Endothelial cell (in vitro differentiated cells): ENCODE results near the gene NLRP6. TPM values are rescaled to one million over a fixed set of nuclear protein-coding genes. Genes with fewer than 3 reads are reported as not detected.
"Not testable (repeated sequence)": the region's sequence is repeated elsewhere in the genome, so short reads cannot be mapped to it uniquely, and the experiment has no call there.

ENCODE experiments used
- DNase-seq: peaks from one replicate; pipeline ENCODE4 v3.0.0; 2021; ENCODE audit warnings: low spot score
- H3K27ac Mint-ChIP-seq: one replicate; pipeline ENCODE4 v1.8.0; 2021; ENCODE audit warnings: mixed read lengths, inconsistent platforms; ENCODE audit not compliant: unreplicated experiment
- H3K27me3 Mint-ChIP-seq: one replicate; pipeline ENCODE4 v1.8.0; 2021; ENCODE audit warnings: mild to moderate bottlenecking, moderate library complexity, mixed read lengths, inconsistent platforms; ENCODE audit not compliant: unreplicated experiment
- H3K36me3 Mint-ChIP-seq: one replicate; pipeline ENCODE4 v1.8.0; 2021; ENCODE audit warnings: mild to moderate bottlenecking, low read depth, mixed read lengths, inconsistent platforms; ENCODE audit not compliant: unreplicated experiment
- H3K4me1 Mint-ChIP-seq: one replicate; pipeline ENCODE4 v1.8.0; 2021; ENCODE audit warnings: mild to moderate bottlenecking, mixed read lengths, inconsistent platforms; ENCODE audit not compliant: unreplicated experiment
- H3K4me3 Mint-ChIP-seq: one replicate; pipeline ENCODE4 v1.8.0; 2021; ENCODE audit warnings: mild to moderate bottlenecking, mixed read lengths, inconsistent platforms; ENCODE audit not compliant: unreplicated experiment
- H3K9me3 Mint-ChIP-seq: one replicate; pipeline ENCODE4 v1.8.0; 2021; ENCODE audit warnings: mixed read lengths, inconsistent platforms; ENCODE audit not compliant: unreplicated experiment
- total RNA-seq: library from RNA; stranded (reverse); fragmentation: NEBNext Ultra II Directional; extraction: Animal tissue kit (Norgen Biotek cat#: 25700); gene quantifications from one replicate; pipeline ENCODE4 v1.2.1, GENCODE V29; 2021; ENCODE audit not compliant: unreplicated experiment
- TF ChIP-seq, protein P1 (sequence below): fragments of 200-600 bp; sonication (generic); IDR thresholded peaks from one replicate; pipeline ENCODE4 v1.5.0; 2021; ENCODE audit warnings: antibody characterized with exemption; ENCODE audit not compliant: unreplicated experiment

Gene NLRP6
- total RNA-seq, 1 donor from 2014 or later: not detected

DNA sequence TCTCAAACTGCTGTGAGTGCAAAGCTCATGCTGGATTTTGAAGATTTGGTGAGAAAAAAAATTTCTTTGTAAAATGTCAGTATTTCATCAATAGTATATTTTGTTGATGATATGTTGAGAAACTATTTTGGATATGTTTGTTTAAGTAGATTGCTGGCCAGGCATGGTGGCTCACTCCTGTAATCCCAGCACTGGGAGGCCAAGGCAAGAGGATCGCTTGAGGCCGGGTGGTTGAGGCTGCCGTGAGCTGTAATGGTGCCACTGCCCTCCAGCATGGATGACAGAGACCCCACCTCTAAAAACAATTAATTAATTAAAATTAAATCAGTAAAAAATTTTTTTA is 49.3 kb downstream of the NLRP6 start:
- no peaks in the 10 kb centered on the region for H3K9me3 Mint-ChIP-seq
- TF ChIP-seq, protein P1, sequence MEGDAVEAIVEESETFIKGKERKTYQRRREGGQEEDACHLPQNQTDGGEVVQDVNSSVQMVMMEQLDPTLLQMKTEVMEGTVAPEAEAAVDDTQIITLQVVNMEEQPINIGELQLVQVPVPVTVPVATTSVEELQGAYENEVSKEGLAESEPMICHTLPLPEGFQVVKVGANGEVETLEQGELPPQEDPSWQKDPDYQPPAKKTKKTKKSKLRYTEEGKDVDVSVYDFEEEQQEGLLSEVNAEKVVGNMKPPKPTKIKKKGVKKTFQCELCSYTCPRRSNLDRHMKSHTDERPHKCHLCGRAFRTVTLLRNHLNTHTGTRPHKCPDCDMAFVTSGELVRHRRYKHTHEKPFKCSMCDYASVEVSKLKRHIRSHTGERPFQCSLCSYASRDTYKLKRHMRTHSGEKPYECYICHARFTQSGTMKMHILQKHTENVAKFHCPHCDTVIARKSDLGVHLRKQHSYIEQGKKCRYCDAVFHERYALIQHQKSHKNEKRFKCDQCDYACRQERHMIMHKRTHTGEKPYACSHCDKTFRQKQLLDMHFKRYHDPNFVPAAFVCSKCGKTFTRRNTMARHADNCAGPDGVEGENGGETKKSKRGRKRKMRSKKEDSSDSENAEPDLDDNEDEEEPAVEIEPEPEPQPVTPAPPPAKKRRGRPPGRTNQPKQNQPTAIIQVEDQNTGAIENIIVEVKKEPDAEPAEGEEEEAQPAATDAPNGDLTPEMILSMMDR: no peak
- no peaks in the 10 kb centered on the region for H3K36me3 Mint-ChIP-seq
- peak overlapping the region; percentile 94 for H3K27ac Mint-ChIP-seq
- no peak for DNase-seq
- H3K27me3 Mint-ChIP-seq: no peaks in the 10 kb centered on the region
- no peak overlapping the region for H3K4me3 Mint-ChIP-seq
- H3K4me1 Mint-ChIP-seq: peaks cover 38% of the 10 kb centered on the region

DNA sequence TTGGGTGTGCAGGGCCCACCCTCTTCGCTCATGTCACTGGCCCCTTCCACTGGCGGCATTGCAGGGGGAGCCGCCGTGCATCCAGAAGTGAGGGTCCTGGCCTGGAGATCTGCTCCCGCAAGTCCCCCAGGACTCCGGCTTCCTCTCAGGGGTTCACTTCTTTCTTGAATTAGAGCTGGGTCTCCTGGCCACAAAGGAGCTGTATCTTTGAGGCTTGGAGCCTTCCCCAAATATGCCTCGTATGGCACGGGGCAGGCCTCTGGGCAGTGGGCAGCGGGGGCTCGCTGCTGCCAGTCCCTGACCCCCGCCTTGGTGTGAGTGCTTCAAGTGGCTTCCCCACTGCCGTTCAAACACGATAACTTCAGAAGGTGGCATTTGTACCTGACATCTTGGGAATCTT is 49.8 kb downstream of the NLRP6 start:
- Mint-ChIP-seq H3K9me3 (no peaks in the 10 kb centered on the region), H3K36me3 (no peaks in the 10 kb centered on the region), H3K4me3 (no peak overlapping the region), H3K27ac (no peak overlapping the region), H3K27me3 (no peaks in the 10 kb centered on the region), H3K4me1 (peaks cover 38% of the 10 kb centered on the region)
- no peak for DNase-seq
- TF ChIP-seq, protein P1: no peak

DNA sequence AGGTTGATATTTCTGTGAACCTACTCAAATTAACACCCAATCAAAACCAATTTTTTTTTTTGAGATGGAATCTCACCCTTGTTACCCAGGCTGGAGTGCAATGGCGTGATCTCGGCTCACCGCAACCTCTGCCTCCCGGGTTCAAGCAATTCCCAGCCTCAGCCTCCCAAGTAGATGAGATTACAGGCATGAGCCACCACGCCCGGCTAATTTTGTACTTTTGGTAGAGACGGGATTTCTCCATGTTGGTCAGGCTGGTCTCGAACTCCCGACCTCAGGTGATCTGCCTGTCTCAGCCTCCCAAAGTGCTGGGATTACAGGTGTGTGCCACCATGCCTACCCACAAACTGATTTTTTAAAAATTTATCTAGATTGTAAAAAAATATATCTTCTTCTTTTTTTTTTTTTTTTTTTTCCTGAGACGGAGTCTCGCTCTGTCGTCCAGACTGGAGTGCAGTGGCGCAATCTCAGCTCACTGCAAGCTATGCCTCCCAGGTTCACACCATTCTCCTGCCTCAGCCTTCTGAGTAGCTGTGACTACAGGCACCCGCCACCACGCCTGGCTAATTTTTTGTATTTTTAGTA is 50.4 kb downstream of the NLRP6 start:
- not testable (repeated sequence) for H3K27me3 Mint-ChIP-seq, DNase-seq, H3K36me3 Mint-ChIP-seq, H3K4me3 Mint-ChIP-seq, H3K9me3 Mint-ChIP-seq, H3K27ac Mint-ChIP-seq
- H3K4me1 Mint-ChIP-seq: peaks cover 40% of the 10 kb centered on the region

DNA sequence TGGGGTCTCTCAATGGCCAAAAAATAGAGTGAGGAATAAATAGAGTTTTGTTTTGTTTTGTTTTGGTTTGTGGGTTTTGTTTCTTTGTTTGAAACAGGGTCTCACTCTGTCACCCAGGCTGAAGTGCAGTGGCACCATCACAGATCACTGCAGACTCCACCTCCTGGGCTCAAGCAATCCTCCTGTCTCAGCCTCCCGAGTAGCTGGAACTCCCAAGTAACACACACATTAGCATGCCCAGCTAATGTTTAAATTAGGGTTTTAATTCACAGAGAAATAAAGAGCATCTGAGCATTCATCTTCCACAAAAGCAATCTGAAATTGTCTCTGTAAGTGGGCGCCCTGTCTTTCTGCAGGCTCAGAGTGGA is 51.7 kb downstream of the NLRP6 start:
- H3K36me3 Mint-ChIP-seq: no peaks in the 10 kb centered on the region

DNA sequence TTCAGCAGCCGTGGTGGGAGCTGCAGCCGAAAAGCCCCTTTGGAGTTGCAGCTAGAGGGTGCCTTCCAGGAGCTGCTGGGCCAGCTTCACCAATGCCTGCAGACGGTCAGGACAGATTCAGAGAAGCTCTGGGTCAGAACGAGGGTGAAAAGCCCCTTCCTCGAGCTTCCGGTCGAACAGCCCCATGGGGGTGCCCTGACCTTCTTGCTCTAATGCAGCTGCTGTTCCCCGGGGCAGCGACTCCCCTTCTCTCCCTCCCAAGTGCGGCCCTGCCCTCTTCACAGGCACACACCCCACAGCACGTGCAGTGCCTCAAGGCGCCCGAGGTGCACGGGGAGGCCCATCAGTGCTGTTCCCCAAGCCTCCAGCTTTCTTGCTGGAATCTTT is 52.1 kb downstream of the NLRP6 start:
- Mint-ChIP-seq H3K4me1 (peaks cover 36% of the 10 kb centered on the region), H3K4me3 (no peak overlapping the region), H3K36me3 (no peaks in the 10 kb centered on the region), H3K27ac (no peak overlapping the region), H3K27me3 (no peaks in the 10 kb centered on the region), H3K9me3 (no peaks in the 10 kb centered on the region)
- TF ChIP-seq, protein P1: no peak
- DNase-seq: no peak

More for the DNA sequence above, 51.7 kb downstream of the NLRP6 start:
- peaks cover 37% of the 10 kb centered on the region for H3K4me1 Mint-ChIP-seq
- no peak overlapping the region for H3K27ac Mint-ChIP-seq
- no peaks in the 10 kb centered on the region for H3K9me3 Mint-ChIP-seq
- H3K4me3 Mint-ChIP-seq: no peak overlapping the region
- no peak for DNase-seq
- TF ChIP-seq, protein P1: no peak
- H3K27me3 Mint-ChIP-seq: no peaks in the 10 kb centered on the region
